ENCODE data around the gene ANKMY1.
"Not testable (repeated sequence)": the region's sequence is repeated elsewhere in the genome, so short reads cannot be mapped to it uniquely, and the experiment has no call there.

Gene ANKMY1

GRCh38 chr2:240500561-240501423, 57.0 kb downstream of the ANKMY1 start:
- DNase-seq (ENCODE audit: low read depth), result no peak
- H3K4me3 ChIP-seq (replicated peaks; ENCODE audit: low read depth, low read length), result no peak overlapping the region
- TF ChIP-seq, protein P1, sequence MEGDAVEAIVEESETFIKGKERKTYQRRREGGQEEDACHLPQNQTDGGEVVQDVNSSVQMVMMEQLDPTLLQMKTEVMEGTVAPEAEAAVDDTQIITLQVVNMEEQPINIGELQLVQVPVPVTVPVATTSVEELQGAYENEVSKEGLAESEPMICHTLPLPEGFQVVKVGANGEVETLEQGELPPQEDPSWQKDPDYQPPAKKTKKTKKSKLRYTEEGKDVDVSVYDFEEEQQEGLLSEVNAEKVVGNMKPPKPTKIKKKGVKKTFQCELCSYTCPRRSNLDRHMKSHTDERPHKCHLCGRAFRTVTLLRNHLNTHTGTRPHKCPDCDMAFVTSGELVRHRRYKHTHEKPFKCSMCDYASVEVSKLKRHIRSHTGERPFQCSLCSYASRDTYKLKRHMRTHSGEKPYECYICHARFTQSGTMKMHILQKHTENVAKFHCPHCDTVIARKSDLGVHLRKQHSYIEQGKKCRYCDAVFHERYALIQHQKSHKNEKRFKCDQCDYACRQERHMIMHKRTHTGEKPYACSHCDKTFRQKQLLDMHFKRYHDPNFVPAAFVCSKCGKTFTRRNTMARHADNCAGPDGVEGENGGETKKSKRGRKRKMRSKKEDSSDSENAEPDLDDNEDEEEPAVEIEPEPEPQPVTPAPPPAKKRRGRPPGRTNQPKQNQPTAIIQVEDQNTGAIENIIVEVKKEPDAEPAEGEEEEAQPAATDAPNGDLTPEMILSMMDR (IDR thresholded peaks at IDR 0.05; ENCODE audit: low read length, missing control alignments), result no peak

DNA sequence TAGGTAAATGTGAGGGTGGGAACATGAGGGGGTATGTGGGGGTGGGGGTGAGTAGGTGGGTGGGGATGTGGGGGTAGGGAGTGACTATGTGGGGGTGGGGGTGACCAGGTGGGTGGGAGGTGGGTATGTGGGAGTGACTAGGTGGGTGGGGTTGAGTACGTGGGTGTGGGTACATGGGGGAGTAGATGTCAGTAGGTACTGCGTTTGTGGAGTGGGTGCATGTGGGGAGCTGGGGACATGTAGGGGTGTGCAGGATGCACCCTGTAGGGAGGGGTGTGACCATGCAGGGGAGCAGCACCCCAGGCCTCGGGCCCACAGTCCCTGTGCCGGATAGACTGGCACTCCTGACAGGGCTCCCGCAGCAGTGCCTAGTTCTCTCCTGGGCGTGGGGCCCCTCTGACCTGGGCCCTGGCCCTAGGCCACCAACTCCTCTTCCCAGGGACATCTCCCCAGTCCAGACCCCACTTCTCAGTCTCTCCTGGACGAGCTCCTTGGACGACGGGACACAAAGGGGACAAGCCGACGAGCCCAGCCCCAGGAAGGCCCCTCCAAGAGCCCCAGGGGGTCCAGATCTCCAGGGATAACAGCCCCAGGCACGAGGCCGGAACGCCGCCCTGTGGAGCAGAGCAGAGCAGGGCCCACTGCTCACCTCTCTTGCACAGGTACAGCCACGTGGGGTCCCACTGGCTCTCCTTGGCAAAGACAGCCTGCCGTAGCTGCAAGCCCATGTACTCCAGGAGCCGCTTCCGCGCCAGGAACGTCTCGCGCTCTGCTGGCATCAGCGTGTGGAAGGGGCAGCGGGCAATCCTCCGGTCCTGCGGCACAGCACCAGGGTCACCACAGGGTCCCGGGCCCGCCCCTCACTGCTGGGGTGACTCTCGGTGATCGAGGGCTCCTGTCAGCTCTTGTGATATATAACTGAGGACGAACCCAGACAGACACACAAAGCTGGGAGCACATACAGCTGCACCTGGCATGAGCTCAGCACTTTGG, 58.2 kb downstream of the ANKMY1 start:
- TF ChIP-seq, protein P1 (IDR thresholded peaks at IDR 0.05; ENCODE audit: low read length, missing control alignments), result no peak
- DNase-seq (ENCODE audit: low read depth), result no peak
- no peak overlapping the region for H3K4me3 ChIP-seq (replicated peaks; ENCODE audit: low read depth, low read length)

- H3K4me3 ChIP-seq (replicated peaks; ENCODE audit: low read depth, low read length), result no peak overlapping the region
- TF ChIP-seq, protein P1 (IDR thresholded peaks at IDR 0.05; ENCODE audit: low read length, missing control alignments), result no peak
- DNase-seq (ENCODE audit: low read depth), result no peak
These were observed 58.9 kb downstream of the ANKMY1 start for GRCh38 chr2:240498958-240499260.

- H3K4me3 ChIP-seq (replicated peaks; ENCODE audit: low read depth, low read length), result no peak overlapping the region
- no peak for DNase-seq (ENCODE audit: low read depth)
- TF ChIP-seq, protein P1 (IDR thresholded peaks at IDR 0.05; ENCODE audit: low read length, missing control alignments), result no peak
These were observed 59.4 kb downstream of the ANKMY1 start for GRCh38 chr2:240498171-240498957.

DNA sequence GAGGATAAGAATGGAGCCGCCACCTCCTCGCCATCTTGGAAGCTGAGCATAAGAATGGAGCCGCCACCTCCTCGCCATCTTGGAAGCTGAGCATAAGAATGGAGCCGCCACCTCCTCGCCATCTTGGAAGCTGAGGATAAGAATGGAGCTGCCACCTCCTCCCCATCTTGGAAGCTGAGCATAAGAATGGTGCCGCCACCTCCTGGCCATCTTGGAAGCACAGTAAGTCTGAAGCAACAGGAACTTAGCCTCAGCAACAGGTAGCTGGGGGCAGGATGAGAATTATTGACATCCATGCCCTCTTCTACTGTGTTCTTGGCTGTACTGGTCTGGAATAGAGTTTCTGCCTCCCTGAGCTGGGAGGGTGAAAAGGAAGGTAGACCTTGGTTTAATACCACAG, 60.7 kb downstream of the ANKMY1 start:
- H3K4me3 ChIP-seq (replicated peaks; ENCODE audit: low read depth, low read length), result not testable (repeated sequence)
- TF ChIP-seq, protein P1 (IDR thresholded peaks at IDR 0.05; ENCODE audit: low read length, missing control alignments), result peak; percentile 45
- DNase-seq (ENCODE audit: low read depth), result peak; percentile 50

- peak; percentile 26 for DNase-seq (ENCODE audit: low read depth)
These were observed 62.8 kb downstream of the ANKMY1 start for GRCh38 chr2:240494942-240495341.

More at GRCh38 chr2:240494942-240495341, 62.8 kb downstream of the ANKMY1 start:
- H3K4me3 ChIP-seq (replicated peaks; ENCODE audit: low read depth, low read length), result not testable (repeated sequence)
- TF ChIP-seq, protein P1 (IDR thresholded peaks at IDR 0.05; ENCODE audit: low read length, missing control alignments), result peak; percentile 44
